Erythroblast (primary cell): Measurements from ENCODE around the gene SHOC1.

ENCODE experiments used
- GATA1 ChIP-seq: IDR thresholded peaks from 2 replicates; pipeline ENCODE4 v1.6.1; 2011; ENCODE audit warnings: low read depth, mild to moderate bottlenecking, control low read depth, low read length, moderate library complexity
- POLR2A ChIP-seq: IDR thresholded peaks from 2 replicates; pipeline ENCODE4 v1.6.1; 2011; ENCODE audit warnings: mild to moderate bottlenecking, low read length

DNA sequence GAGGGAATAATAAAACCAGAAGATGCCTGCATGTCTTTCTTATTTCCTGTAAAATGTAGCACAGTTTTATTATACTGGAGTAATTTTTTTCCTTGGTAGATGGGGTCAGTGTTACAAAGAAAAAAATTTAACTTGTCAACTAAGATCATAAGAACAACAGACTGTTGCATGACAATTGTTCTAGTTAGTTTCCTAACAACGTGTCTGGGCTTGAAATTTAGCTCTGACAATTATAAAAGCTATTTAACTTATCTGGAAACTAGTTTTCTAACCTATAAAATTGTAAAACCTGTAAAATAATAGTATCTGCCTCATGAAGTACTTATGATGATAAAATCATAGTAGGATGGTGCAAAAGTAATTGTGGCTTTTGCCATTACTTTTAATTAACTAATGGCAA, 4.9 kb downstream of the SHOC1 start:
- TF ChIP-seq POLR2A (no peak), GATA1 (no peak)
